K562 (cell line): ENCODE measurements around the gene CHST2. TPM values are rescaled to one million over a fixed set of nuclear protein-coding genes. Genes with fewer than 3 reads are reported as not detected.

ENCODE experiments used
- ATAC-seq: fragments of 200-7000 bp; cut with Tn5 transposase; 3 replicates; pipeline ENCODE4 v1.9.1; 2020; ENCODE audit warnings: moderate library complexity
- BruUV-seq: library from RNA; stranded (reverse); fragments of 400-500 nt; replicated peaks from 2 replicates; lab custom pipeline; 2021; lab: Mats Ljungman, UMichigan
- CTCF ChIA-PET: fragments of 300-600 bp; formaldehyde crosslinking; extraction: SDS; loops from one replicate; lab custom pipeline; 2021; ENCODE audit warnings: low intra/inter-chr PET ratio; lab: Yijun Ruan, JAX
- POLR2A ChIA-PET: fragments of 300-600, 350-650 bp; sonication (Branson Sonifier 250); formaldehyde crosslinking; extraction: SDS; loops from one replicate; lab custom pipeline; 2021; ENCODE audit warnings: antibody characterized with exemption, inconsistent platforms; lab: Yijun Ruan, JAX
- DNase-seq, 4 experiments: peaks; one replicate each; pipeline versions ENCODE4 v3.0.0 to v3.0.0-alpha.2; 2011 to 2018; ENCODE audit warnings: low spot score in 3 of 4, mixed read lengths in 3 of 4; ENCODE audit errors: extremely low read depth in 1 of 4
- FAIRE-seq: peaks from 2 replicates; lab custom pipeline; 2011; peaks lifted over from hg19 to GRCh38; lab: Jason Lieb, UNC
- H2AFZ ChIP-seq: 2 replicates; pipeline ENCODE4 v1.6.0; 2011; ENCODE audit warnings: low read depth, low read length, control low read depth, inconsistent platforms
- H3K27ac ChIP-seq: fragments of 200-600 bp; 3 replicates; pipeline ENCODE4 v1.8.0; 2011; ENCODE audit warnings: low read depth, mild to moderate bottlenecking, control low read depth, inconsistent platforms, low read length, moderate library complexity, mixed read lengths; ENCODE audit errors: extremely low read depth
- H3K27me3 ChIP-seq, 2 experiments: fragments of 300-600 bp in 1 of 2; 2 replicates in 1 of 2; 3 replicates in 1 of 2; pipeline versions ENCODE4 v1.6.0 to v1.8.0; 2011; ENCODE audit warnings: inconsistent platforms in 2 of 2, low read length in 2 of 2, mild to moderate bottlenecking in 1 of 2, mixed read lengths in 1 of 2, moderate library complexity in 1 of 2; ENCODE audit not compliant: control insufficient read depth in 2 of 2, insufficient read depth in 2 of 2
- H3K36me3 ChIP-seq: fragments of 300-600 bp; 3 replicates; pipeline ENCODE4 v1.8.0; 2011; ENCODE audit warnings: mild to moderate bottlenecking, low read length, inconsistent platforms; ENCODE audit not compliant: control insufficient read depth, insufficient read depth
- H3K4me1 ChIP-seq, 2 experiments: fragments of 200-600 bp in 1 of 2; replicated peaks in 1 of 2; 2 replicates in 1 of 2; 3 replicates in 1 of 2; pipeline versions ENCODE4 v1.5.1 to v1.8.0; 2011; ENCODE audit warnings: inconsistent platforms in 2 of 2, low read length in 2 of 2, mild to moderate bottlenecking in 1 of 2, mixed read lengths in 1 of 2, moderate library complexity in 1 of 2; ENCODE audit not compliant: control insufficient read depth in 2 of 2, insufficient read depth in 2 of 2
- H3K4me2 ChIP-seq: 2 replicates; pipeline ENCODE4 v1.6.1; 2011; ENCODE audit warnings: low read length, control low read depth, inconsistent platforms, mixed read lengths; ENCODE audit not compliant: insufficient read depth
- H3K4me3 ChIP-seq: fragments of 200-600 bp; sonication (generic), shearing (Covaris generic); 2 replicates; pipeline ENCODE4 v1.5.1; 2016; ENCODE audit warnings: control low read depth, inconsistent platforms
- H3K79me2 ChIP-seq: fragments of 200-600 bp; 3 replicates; pipeline ENCODE4 v1.8.0; 2011; ENCODE audit warnings: low read length, inconsistent platforms; ENCODE audit not compliant: control insufficient read depth, insufficient read depth
- H3K9ac ChIP-seq, 2 experiments: 2 replicates each; pipeline versions ENCODE4 v1.6.0 to v1.6.1; 2011; ENCODE audit warnings: low read depth in 2 of 2, low read length in 2 of 2, control low read depth in 1 of 2, inconsistent platforms in 1 of 2, mild to moderate bottlenecking in 1 of 2, mixed read lengths in 1 of 2; ENCODE audit not compliant: insufficient read depth in 1 of 2
- H3K9me1 ChIP-seq: one replicate; pipeline ENCODE4 v1.6.0; 2011; ENCODE audit warnings: inconsistent platforms, mild to moderate bottlenecking, low read length, moderate library complexity; ENCODE audit not compliant: control insufficient read depth, insufficient read depth
- H3K9me3 ChIP-seq: replicated peaks from 2 replicates; pipeline ENCODE4 v1.5.1; 2011; ENCODE audit warnings: low read depth, low read length, inconsistent platforms; ENCODE audit not compliant: control insufficient read depth, insufficient read depth
- H4K20me1 ChIP-seq: replicated peaks from 2 replicates; pipeline ENCODE4 v1.6.1; 2011; ENCODE audit warnings: low read length, inconsistent platforms, mixed read lengths; ENCODE audit not compliant: control insufficient read depth, insufficient read depth
- ATF7 ChIP-seq: fragments of 450-650 bp; IDR thresholded peaks from 2 replicates; pipeline ENCODE4 v1.7.1; 2014; ENCODE audit warnings: mild to moderate bottlenecking, moderate library complexity
- ETS1 ChIP-seq: conservative IDR thresholded peaks from 2 replicates; pipeline ENCODE4 v1.6.1; 2011; ENCODE audit warnings: low read depth, mild to moderate bottlenecking, low read length; ENCODE audit not compliant: control insufficient read depth
- JUND ChIP-seq, 2 experiments: IDR thresholded peaks; 2 replicates in 1 of 2; 3 replicates in 1 of 2; pipeline ENCODE4 v1.6.1; 2011; ENCODE audit warnings: borderline replicate concordance in 2 of 2, low read depth in 2 of 2, low read length in 2 of 2, improper control_type of control experiment in 1 of 2, missing biosample characterization in 1 of 2, missing genetic modification characterization in 1 of 2, missing genetic modification reagents in 1 of 2
- NFIX ChIP-seq: fragments of 250-450 bp; sonication (Bioruptor Pico); IDR thresholded peaks from 2 replicates; pipeline ENCODE4 v1.4.0; 2020; ENCODE audit warnings: low read depth, mild to moderate bottlenecking, moderate library complexity
- RAD21 ChIP-seq, 2 experiments: fragments of 250-450 bp in 1 of 2; fragments of 450-650 bp in 1 of 2; sonication (Bioruptor Pico) in 1 of 2; formaldehyde crosslinking in 1 of 2; IDR thresholded peaks in 1 of 2; conservative IDR thresholded peaks in 1 of 2; 2 replicates each; pipeline versions ENCODE4 v1.4.0 to v1.8.0; 2020 to 2022; ENCODE audit warnings: mild to moderate bottlenecking in 2 of 2, moderate library complexity in 1 of 2
- REST ChIP-seq, 2 experiments: fragments of 450-650 bp; formaldehyde crosslinking in 1 of 2; IDR thresholded peaks; 2 replicates each; pipeline versions ENCODE4 v1.4.0 to v1.6.1; 2014 to 2020; ENCODE audit warnings: mild to moderate bottlenecking in 2 of 2, borderline replicate concordance in 1 of 2, low read depth in 1 of 2
- RFX1 ChIP-seq: fragments of 450-650 bp; IDR thresholded peaks from 2 replicates; pipeline ENCODE4 v1.6.1; 2016; ENCODE audit warnings: mild to moderate bottlenecking, moderate library complexity
- WGBS: fragments of 100-300 bp; shearing (Covaris generic); methylation state at CpG from one replicate; pipeline ENCODE4 v1.1.6; 2016; ENCODE audit warnings: low coverage, mixed read lengths; ENCODE audit not compliant: insufficient coverage; ENCODE audit errors: missing lambda C conversion rate; 5-methylcytosine and 5-hydroxymethylcytosine counted together
- in situ Hi-C: fragments of 300-500 bp; cut with MboI; formaldehyde crosslinking; loops from 4 replicates; pipeline ENCODE4 v1.15.0; 2018; ENCODE audit warnings: inconsistent platforms, mixed read lengths
- intact Hi-C: fragments of 100-400 bp; cut with micrococcal nuclease; formaldehyde crosslinking; loops from 2 replicates; pipeline ENCODE4 v1.14.2; 2022
- polyA plus RNA-seq, 8 experiments: library from polyadenylated mRNA; depleted of rRNA in 4 of 8; stranded (reverse) in 5 of 8; unstranded in 3 of 8; fragments of >200 nt; fragmentation: Nextera tagmentation in 2 of 8; fragmentation: Illumina TruSeq in 1 of 8; extraction: Ambion mirVana in 2 of 8; extraction: Trizol in 1 of 8; gene quantifications; 2 replicates each; pipeline versions ENCODE4 v1.2.1 to v1.2.3, GENCODE V29; 2011 to 2014; ENCODE audit warnings: inconsistent platforms in 1 of 8, missing spikeins in 1 of 8
- total RNA-seq, 7 experiments: library from RNA; depleted of rRNA in 6 of 7; stranded (reverse); fragments of >200 nt in 6 of 7; fragmentation: Illumina TruSeq in 2 of 7; extraction: Trizol in 2 of 7; gene quantifications; 2 replicates each; pipeline versions ENCODE4 v1.2.1 to v1.2.3, GENCODE V29; 2011 to 2021; ENCODE audit warnings: low replicate concordance in 1 of 7
- TF ChIP-seq, protein P1 (sequence below): sonication (generic); formaldehyde crosslinking; IDR thresholded peaks from 2 replicates; pipeline ENCODE4 v1.8.0; 2022; ENCODE audit warnings: mild to moderate bottlenecking, missing genetic modification reagents

The CHST2 gene
- total and polyA plus RNA-seq, 9 of the 15 experiments (the other 6 are each of a cell fraction or from before 2014, with no cell fraction given): 3.4 to 60.3 (median 13.9) TPM

DNA sequence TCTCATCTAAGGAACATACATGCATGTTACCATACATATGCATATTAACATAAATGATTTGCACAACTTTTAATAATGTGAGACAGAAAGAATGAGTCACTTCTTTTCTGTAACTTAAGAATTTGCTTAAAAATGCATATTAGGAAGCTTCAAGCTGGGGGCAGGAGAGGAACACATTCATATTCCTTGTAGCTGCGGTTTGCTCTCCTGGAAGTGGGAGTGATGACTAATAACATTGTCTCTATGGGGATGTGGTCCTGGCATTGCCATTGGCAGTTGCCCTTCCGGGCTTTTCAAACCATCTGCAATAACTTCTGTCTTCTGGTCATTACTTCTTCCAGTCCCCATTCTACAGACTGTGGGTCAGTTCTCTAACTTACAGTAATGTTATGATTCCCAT, 15.6 kb downstream of the CHST2 start:
- no peaks in the 10 kb centered on the region for H4K20me1 ChIP-seq
- ATAC-seq: no peak
- BruUV-seq: no TSS peak
- no peak overlapping the region for H3K4me2 ChIP-seq
- CTCF ChIA-PET: interaction anchor here (0.6 kb wide), 1 partner anchor 149 kb away, joined by 3 read pairs; no protein-coding TSS in a partner anchor
- peak; percentile 62 for FAIRE-seq
- peak in 1 of 4 experiments; percentile 40 for DNase-seq
- no peak overlapping the region for H3K9ac ChIP-seq
- no peak overlapping the region for H3K4me3 ChIP-seq
- peaks cover 0 to 14% of the 10 kb centered on the region in 2 experiments; a peak in 4 of 5 replicates for H3K4me1 ChIP-seq
- no peak overlapping the region for H3K27ac ChIP-seq
- no peak overlapping the region for H2AFZ ChIP-seq
- H3K36me3 ChIP-seq: no peaks in the 10 kb centered on the region
- H3K27me3 ChIP-seq: no peaks in the 10 kb centered on the region
- intact Hi-C loops (no loop called here), in situ Hi-C loops (no loop called here)
- H3K9me3 ChIP-seq: no peaks in the 10 kb centered on the region
- POLR2A ChIA-PET: interaction anchor here (0.8 to 3.5 kb wide), 2 partner anchors 10 to 26 kb away, joined by 3 to 18 read pairs; no protein-coding TSS in a partner anchor
- H3K9me1 ChIP-seq: no peaks in the 10 kb centered on the region
- H3K79me2 ChIP-seq: no peaks in the 10 kb centered on the region
- 16% methylated on average over 2 of the region's 2 CpGs for WGBS
- TF ChIP-seq JUND (IDR thresholded peaks at IDR 0.05; ENCODE audit: borderline replicate concordance, low read depth, low read length) (peak; percentile 70), JUND (tag; IDR thresholded peaks at IDR 0.05; ENCODE audit: borderline replicate concordance, low read depth, low read length) (peak; percentile 20; the same call in 1 of the 3 replicates), RAD21 (CRISPR knock-in tag; conservative IDR thresholded peaks at IDR 0.05 in 1 of 2, IDR thresholded peaks at IDR 0.05 in 1 of 2) (peak; percentile 11 to 22; a peak in 1 of 4 replicates), RFX1 (peak; percentile 22; the same call in 1 of the 2 replicates), REST (IDR thresholded peaks at IDR 0.05; ENCODE audit: borderline replicate concordance) (peak; percentile 35; the same call in 1 of the 2 replicates), REST (CRISPR knock-in tag; IDR thresholded peaks at IDR 0.05; ENCODE audit: low read depth) (no peak), ATF7 (no peak), ETS1 (no peak), NFIX (CRISPR knock-in tag) (no peak)
- TF ChIP-seq, protein P1, sequence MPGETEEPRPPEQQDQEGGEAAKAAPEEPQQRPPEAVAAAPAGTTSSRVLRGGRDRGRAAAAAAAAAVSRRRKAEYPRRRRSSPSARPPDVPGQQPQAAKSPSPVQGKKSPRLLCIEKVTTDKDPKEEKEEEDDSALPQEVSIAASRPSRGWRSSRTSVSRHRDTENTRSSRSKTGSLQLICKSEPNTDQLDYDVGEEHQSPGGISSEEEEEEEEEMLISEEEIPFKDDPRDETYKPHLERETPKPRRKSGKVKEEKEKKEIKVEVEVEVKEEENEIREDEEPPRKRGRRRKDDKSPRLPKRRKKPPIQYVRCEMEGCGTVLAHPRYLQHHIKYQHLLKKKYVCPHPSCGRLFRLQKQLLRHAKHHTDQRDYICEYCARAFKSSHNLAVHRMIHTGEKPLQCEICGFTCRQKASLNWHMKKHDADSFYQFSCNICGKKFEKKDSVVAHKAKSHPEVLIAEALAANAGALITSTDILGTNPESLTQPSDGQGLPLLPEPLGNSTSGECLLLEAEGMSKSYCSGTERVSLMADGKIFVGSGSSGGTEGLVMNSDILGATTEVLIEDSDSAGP (CRISPR knock-in tag): no peak
